ENCODE results near the gene KHDRBS1.

GRCh38 chr1:31991182-31991581 lies 22.5 kb upstream of the KHDRBS1 start:
- TF ChIP-seq CTCF (IDR thresholded peaks at IDR 0.05) (no peak), EP300 (IDR thresholded peaks at IDR 0.05) (no peak)

All from sigmoid colon (tissue), 4 donors.